Astrocyte (in vitro differentiated cells and primary cell): ENCODE results near the gene MEAK7.

Experiments
- EZH2 ChIP-seq: IDR thresholded peaks from 2 replicates; pipeline ENCODE4 v1.6.1; 2012; ENCODE audit warnings: mild to moderate bottlenecking, low read length, inconsistent platforms; ENCODE audit not compliant: insufficient read depth
- TF ChIP-seq, protein P1 (sequence below): IDR thresholded peaks from 2 replicates; pipeline ENCODE4 v1.5.1; 2011; ENCODE audit warnings: low read depth, mild to moderate bottlenecking, inconsistent platforms, low read length, moderate library complexity; ENCODE audit not compliant: insufficient read depth

- no peak for TF ChIP-seq EZH2
- TF ChIP-seq, protein P1, sequence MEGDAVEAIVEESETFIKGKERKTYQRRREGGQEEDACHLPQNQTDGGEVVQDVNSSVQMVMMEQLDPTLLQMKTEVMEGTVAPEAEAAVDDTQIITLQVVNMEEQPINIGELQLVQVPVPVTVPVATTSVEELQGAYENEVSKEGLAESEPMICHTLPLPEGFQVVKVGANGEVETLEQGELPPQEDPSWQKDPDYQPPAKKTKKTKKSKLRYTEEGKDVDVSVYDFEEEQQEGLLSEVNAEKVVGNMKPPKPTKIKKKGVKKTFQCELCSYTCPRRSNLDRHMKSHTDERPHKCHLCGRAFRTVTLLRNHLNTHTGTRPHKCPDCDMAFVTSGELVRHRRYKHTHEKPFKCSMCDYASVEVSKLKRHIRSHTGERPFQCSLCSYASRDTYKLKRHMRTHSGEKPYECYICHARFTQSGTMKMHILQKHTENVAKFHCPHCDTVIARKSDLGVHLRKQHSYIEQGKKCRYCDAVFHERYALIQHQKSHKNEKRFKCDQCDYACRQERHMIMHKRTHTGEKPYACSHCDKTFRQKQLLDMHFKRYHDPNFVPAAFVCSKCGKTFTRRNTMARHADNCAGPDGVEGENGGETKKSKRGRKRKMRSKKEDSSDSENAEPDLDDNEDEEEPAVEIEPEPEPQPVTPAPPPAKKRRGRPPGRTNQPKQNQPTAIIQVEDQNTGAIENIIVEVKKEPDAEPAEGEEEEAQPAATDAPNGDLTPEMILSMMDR = no peak
Observed at GRCh38 chr16:84477661-84478060, 26.8 kb downstream of the MEAK7 start.
